GM23338 (cell line): ENCODE results near the gene URAD. TPM values are rescaled to one million over a fixed set of nuclear protein-coding genes. Genes with fewer than 3 reads are reported as not detected.

ENCODE experiments used
- ATAC-seq: fragments of 200-7000 bp; cut with Tn5 transposase; 3 replicates; pipeline ENCODE4 v1.9.1; 2020
- DNase-seq: peaks from one replicate; pipeline ENCODE4 v3.0.0-alpha.2; 2015; ENCODE audit warnings: low spot score
- H2AFZ ChIP-seq: fragments of 200-600 bp; sonication (generic); 2 replicates; pipeline ENCODE4 v1.8.0; 2016; ENCODE audit warnings: antibody characterized with exemption, mild to moderate bottlenecking, moderate library complexity
- H3F3A ChIP-seq: fragments of 200-600 bp; sonication (generic); replicated peaks from 2 replicates; pipeline ENCODE4 v1.8.0; 2017; ENCODE audit warnings: antibody characterized with exemption, mixed run types, low read depth
- H3K27ac ChIP-seq: fragments of 200-600 bp; sonication (generic); 2 replicates; pipeline ENCODE4 v1.6.1; 2016; ENCODE audit warnings: low read depth
- H3K27me3 ChIP-seq: fragments of 200-600 bp; sonication (generic); 2 replicates; pipeline ENCODE4 v1.8.0; 2016; ENCODE audit warnings: mild to moderate bottlenecking, mixed run types, moderate library complexity; ENCODE audit not compliant: insufficient read depth
- H3K36me3 ChIP-seq: fragments of 200-600 bp; sonication (generic); 2 replicates; pipeline ENCODE4 v1.8.0; 2016; ENCODE audit warnings: mild to moderate bottlenecking; ENCODE audit not compliant: insufficient read depth
- H3K4me1 ChIP-seq: fragments of 200-600 bp; sonication (generic); 2 replicates; pipeline ENCODE4 v1.8.0; 2016; ENCODE audit warnings: mild to moderate bottlenecking, moderate library complexity; ENCODE audit not compliant: insufficient read depth
- H3K4me2 ChIP-seq: fragments of 200-600 bp; sonication (generic); 2 replicates; pipeline ENCODE4 v1.7.1; 2017; ENCODE audit warnings: mixed run types
- H3K4me3 ChIP-seq: fragments of 200-600 bp; sonication (generic); 2 replicates; pipeline ENCODE4 v1.6.1; 2016; ENCODE audit warnings: mixed run types
- H3K79me2 ChIP-seq: fragments of 200-600 bp; sonication (generic); replicated peaks from 2 replicates; pipeline ENCODE4 v1.8.0; 2017; ENCODE audit warnings: mild to moderate bottlenecking; ENCODE audit not compliant: insufficient read depth
- H3K9me2 ChIP-seq: fragments of 200-600 bp; sonication (generic); 2 replicates; pipeline ENCODE4 v1.8.0; 2017; ENCODE audit not compliant: insufficient read depth
- H4K20me1 ChIP-seq: fragments of 200-600 bp; sonication (generic); replicated peaks from 2 replicates; pipeline ENCODE4 v1.8.0; 2017; ENCODE audit warnings: mild to moderate bottlenecking; ENCODE audit not compliant: insufficient read depth
- H3K27ac Mint-ChIP-seq: 2 replicates; pipeline ENCODE4 v1.8.0; 2020; ENCODE audit warnings: inconsistent platforms, mild to moderate bottlenecking, moderate library complexity, mixed read lengths
- H3K27me3 Mint-ChIP-seq: 3 replicates; pipeline ENCODE4 v1.8.0; 2022; ENCODE audit warnings: low read depth, mild to moderate bottlenecking, moderate library complexity, mixed read lengths, inconsistent platforms; ENCODE audit not compliant: insufficient read depth, poor library complexity
- H3K36me3 Mint-ChIP-seq: 3 replicates; pipeline ENCODE4 v1.8.0; 2021; ENCODE audit warnings: low read depth, mild to moderate bottlenecking, inconsistent platforms, moderate library complexity, mixed read lengths
- H3K4me1 Mint-ChIP-seq: 3 replicates; pipeline ENCODE4 v1.8.0; 2020; ENCODE audit warnings: mild to moderate bottlenecking, inconsistent platforms, mixed read lengths
- H3K4me3 Mint-ChIP-seq: 3 replicates; pipeline ENCODE4 v1.8.0; 2021; ENCODE audit warnings: moderate library complexity, mild to moderate bottlenecking, inconsistent platforms, mixed read lengths
- H3K9me3 Mint-ChIP-seq: 3 replicates; pipeline ENCODE4 v1.8.0; 2020; ENCODE audit warnings: moderate library complexity, mild to moderate bottlenecking, inconsistent platforms, mixed read lengths
- NANOG ChIP-seq: IDR thresholded peaks from 2 replicates; pipeline ENCODE4 v1.6.1; 2016; ENCODE audit warnings: antibody characterized with exemption, borderline replicate concordance
- STAT1 ChIP-seq: IDR thresholded peaks from one replicate; pipeline ENCODE4 v1.6.1; 2016; ENCODE audit warnings: antibody characterized with exemption; ENCODE audit not compliant: unreplicated experiment
- ZNF114 ChIP-seq: fragments of 250-450 bp; sonication (Bioruptor Pico); IDR thresholded peaks from 2 replicates; pipeline ENCODE4 v1.5.0; 2020; ENCODE audit warnings: mild to moderate bottlenecking, moderate library complexity
- ZNF331 ChIP-seq: fragments of 250-450 bp; sonication (Bioruptor Pico); IDR thresholded peaks from 2 replicates; pipeline ENCODE4 v1.5.0; 2020; ENCODE audit warnings: low read depth, mild to moderate bottlenecking, moderate library complexity
- polyA plus RNA-seq: library from polyadenylated mRNA; unstranded; fragments of >200 nt; fragmentation: Nextera tagmentation; extraction: Ambion mirVana; gene quantifications from 2 replicates; pipeline ENCODE4 v1.2.1, GENCODE V29; 2016
- total RNA-seq: library from RNA; depleted of rRNA; stranded (reverse); fragments of >200 nt; shearing (Covaris generic); gene quantifications from 2 replicates; pipeline ENCODE4 v1.2.3, GENCODE V29; 2014
- TF ChIP-seq, protein P1 (sequence below), 2 experiments: fragments of 200-600 bp in 1 of 2; sonication (generic) in 1 of 2; conservative IDR thresholded peaks; 2 replicates each; pipeline versions ENCODE4 v1.5.1 to v1.6.1; 2016 to 2017; ENCODE audit warnings: antibody characterized with exemption in 2 of 2, low read depth in 2 of 2, mild to moderate bottlenecking in 2 of 2, moderate library complexity in 1 of 2
- TF ChIP-seq, protein P2 (sequence below): fragments of 250-450 bp; sonication (Bioruptor Pico); IDR thresholded peaks from 2 replicates; pipeline ENCODE4 v1.5.0; 2020; ENCODE audit warnings: mild to moderate bottlenecking, moderate library complexity
- TF ChIP-seq, protein P3 (sequence below): IDR thresholded peaks from 2 replicates; pipeline ENCODE4 v1.6.1; 2016; ENCODE audit warnings: antibody characterized with exemption
- TF ChIP-seq, protein P4 (sequence below): IDR thresholded peaks from one replicate; pipeline ENCODE4 v1.6.1; 2018; ENCODE audit warnings: antibody characterized with exemption; ENCODE audit not compliant: unreplicated experiment

URAD gene
- total and polyA plus RNA-seq, 2 experiments from 2014 or later: not detected

DNA sequence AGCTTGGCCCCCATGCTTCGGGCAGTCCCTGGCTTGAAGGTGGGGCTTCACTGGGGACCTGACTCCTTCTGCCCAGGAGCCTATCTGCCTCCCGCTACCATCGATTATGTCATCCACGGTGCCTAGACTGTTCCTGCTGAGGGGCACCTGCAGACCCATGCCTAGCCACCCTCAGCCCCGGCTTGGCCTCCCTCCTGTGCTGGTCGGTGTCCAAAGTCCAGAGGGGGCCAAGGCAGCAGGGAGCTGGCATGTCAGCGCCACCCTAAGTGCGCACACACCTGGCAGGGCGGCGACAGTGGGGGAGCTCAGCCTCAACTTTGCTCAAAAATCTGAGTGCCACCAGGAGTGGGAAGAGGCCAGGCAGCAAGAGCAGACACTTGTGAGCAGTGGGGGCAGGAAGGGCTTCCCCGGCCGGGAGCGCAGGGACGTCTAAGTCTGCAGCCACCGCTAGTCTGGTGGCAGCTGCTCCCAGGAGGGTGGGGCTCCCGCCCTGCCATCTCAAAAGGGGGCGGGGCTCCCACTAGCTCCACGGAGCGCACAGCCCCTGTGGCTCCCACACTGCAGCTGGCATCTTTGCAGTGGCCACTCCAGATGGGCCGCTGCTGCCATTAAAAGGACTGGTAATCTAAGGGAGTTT, 13.5 kb upstream of the URAD start:
- no peaks in the 10 kb centered on the region for H3K27me3 ChIP-seq
- no peaks in the 10 kb centered on the region for H4K20me1 ChIP-seq
- no peak overlapping the region for H2AFZ ChIP-seq
- H3K27me3 Mint-ChIP-seq: peaks cover 3% of the 10 kb centered on the region
- TF ChIP-seq, protein P1, sequence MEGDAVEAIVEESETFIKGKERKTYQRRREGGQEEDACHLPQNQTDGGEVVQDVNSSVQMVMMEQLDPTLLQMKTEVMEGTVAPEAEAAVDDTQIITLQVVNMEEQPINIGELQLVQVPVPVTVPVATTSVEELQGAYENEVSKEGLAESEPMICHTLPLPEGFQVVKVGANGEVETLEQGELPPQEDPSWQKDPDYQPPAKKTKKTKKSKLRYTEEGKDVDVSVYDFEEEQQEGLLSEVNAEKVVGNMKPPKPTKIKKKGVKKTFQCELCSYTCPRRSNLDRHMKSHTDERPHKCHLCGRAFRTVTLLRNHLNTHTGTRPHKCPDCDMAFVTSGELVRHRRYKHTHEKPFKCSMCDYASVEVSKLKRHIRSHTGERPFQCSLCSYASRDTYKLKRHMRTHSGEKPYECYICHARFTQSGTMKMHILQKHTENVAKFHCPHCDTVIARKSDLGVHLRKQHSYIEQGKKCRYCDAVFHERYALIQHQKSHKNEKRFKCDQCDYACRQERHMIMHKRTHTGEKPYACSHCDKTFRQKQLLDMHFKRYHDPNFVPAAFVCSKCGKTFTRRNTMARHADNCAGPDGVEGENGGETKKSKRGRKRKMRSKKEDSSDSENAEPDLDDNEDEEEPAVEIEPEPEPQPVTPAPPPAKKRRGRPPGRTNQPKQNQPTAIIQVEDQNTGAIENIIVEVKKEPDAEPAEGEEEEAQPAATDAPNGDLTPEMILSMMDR (conservative IDR thresholded peaks at IDR 0.05; ENCODE audit: low read depth in 2 of 2): no peak
- TF ChIP-seq, protein P2, sequence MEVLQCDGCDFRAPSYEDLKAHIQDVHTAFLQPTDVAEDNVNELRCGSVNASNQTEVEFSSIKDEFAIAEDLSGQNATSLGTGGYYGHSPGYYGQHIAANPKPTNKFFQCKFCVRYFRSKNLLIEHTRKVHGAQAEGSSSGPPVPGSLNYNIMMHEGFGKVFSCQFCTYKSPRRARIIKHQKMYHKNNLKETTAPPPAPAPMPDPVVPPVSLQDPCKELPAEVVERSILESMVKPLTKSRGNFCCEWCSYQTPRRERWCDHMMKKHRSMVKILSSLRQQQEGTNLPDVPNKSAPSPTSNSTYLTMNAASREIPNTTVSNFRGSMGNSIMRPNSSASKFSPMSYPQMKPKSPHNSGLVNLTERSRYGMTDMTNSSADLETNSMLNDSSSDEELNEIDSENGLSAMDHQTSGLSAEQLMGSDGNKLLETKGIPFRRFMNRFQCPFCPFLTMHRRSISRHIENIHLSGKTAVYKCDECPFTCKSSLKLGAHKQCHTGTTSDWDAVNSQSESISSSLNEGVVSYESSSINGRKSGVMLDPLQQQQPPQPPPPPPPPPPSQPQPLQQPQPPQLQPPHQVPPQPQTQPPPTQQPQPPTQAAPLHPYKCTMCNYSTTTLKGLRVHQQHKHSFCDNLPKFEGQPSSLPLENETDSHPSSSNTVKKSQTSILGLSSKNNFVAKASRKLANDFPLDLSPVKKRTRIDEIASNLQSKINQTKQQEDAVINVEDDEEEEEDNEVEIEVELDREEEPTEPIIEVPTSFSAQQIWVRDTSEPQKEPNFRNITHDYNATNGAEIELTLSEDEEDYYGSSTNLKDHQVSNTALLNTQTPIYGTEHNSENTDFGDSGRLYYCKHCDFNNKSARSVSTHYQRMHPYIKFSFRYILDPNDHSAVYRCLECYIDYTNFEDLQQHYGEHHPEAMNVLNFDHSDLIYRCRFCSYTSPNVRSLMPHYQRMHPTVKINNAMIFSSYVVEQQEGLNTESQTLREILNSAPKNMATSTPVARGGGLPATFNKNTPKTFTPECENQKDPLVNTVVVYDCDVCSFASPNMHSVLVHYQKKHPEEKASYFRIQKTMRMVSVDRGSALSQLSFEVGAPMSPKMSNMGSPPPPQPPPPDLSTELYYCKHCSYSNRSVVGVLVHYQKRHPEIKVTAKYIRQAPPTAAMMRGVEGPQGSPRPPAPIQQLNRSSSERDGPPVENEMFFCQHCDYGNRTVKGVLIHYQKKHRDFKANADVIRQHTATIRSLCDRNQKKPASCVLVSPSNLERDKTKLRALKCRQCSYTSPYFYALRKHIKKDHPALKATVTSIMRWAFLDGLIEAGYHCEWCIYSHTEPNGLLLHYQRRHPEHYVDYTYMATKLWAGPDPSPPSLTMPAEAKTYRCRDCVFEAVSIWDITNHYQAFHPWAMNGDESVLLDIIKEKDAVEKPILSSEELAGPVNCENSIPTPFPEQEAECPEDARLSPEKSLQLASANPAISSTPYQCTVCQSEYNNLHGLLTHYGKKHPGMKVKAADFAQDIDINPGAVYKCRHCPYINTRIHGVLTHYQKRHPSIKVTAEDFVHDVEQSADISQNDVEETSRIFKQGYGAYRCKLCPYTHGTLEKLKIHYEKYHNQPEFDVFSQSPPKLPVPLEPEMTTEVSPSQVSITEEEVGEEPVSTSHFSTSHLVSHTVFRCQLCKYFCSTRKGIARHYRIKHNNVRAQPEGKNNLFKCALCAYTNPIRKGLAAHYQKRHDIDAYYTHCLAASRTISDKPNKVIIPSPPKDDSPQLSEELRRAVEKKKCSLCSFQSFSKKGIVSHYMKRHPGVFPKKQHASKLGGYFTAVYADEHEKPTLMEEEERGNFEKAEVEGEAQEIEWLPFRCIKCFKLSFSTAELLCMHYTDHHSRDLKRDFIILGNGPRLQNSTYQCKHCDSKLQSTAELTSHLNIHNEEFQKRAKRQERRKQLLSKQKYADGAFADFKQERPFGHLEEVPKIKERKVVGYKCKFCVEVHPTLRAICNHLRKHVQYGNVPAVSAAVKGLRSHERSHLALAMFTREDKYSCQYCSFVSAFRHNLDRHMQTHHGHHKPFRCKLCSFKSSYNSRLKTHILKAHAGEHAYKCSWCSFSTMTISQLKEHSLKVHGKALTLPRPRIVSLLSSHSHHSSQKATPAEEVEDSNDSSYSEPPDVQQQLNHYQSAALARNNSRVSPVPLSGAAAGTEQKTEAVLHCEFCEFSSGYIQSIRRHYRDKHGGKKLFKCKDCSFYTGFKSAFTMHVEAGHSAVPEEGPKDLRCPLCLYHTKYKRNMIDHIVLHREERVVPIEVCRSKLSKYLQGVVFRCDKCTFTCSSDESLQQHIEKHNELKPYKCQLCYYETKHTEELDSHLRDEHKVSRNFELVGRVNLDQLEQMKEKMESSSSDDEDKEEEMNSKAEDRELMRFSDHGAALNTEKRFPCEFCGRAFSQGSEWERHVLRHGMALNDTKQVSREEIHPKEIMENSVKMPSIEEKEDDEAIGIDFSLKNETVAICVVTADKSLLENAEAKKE (CRISPR knock-in tag): no peak
- TF ChIP-seq NANOG: no peak
- TF ChIP-seq, protein P3, sequence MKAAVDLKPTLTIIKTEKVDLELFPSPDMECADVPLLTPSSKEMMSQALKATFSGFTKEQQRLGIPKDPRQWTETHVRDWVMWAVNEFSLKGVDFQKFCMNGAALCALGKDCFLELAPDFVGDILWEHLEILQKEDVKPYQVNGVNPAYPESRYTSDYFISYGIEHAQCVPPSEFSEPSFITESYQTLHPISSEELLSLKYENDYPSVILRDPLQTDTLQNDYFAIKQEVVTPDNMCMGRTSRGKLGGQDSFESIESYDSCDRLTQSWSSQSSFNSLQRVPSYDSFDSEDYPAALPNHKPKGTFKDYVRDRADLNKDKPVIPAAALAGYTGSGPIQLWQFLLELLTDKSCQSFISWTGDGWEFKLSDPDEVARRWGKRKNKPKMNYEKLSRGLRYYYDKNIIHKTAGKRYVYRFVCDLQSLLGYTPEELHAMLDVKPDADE: no peak
- TF ChIP-seq, protein P4, sequence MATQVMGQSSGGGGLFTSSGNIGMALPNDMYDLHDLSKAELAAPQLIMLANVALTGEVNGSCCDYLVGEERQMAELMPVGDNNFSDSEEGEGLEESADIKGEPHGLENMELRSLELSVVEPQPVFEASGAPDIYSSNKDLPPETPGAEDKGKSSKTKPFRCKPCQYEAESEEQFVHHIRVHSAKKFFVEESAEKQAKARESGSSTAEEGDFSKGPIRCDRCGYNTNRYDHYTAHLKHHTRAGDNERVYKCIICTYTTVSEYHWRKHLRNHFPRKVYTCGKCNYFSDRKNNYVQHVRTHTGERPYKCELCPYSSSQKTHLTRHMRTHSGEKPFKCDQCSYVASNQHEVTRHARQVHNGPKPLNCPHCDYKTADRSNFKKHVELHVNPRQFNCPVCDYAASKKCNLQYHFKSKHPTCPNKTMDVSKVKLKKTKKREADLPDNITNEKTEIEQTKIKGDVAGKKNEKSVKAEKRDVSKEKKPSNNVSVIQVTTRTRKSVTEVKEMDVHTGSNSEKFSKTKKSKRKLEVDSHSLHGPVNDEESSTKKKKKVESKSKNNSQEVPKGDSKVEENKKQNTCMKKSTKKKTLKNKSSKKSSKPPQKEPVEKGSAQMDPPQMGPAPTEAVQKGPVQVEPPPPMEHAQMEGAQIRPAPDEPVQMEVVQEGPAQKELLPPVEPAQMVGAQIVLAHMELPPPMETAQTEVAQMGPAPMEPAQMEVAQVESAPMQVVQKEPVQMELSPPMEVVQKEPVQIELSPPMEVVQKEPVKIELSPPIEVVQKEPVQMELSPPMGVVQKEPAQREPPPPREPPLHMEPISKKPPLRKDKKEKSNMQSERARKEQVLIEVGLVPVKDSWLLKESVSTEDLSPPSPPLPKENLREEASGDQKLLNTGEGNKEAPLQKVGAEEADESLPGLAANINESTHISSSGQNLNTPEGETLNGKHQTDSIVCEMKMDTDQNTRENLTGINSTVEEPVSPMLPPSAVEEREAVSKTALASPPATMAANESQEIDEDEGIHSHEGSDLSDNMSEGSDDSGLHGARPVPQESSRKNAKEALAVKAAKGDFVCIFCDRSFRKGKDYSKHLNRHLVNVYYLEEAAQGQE: no peak
- no peak for TF ChIP-seq STAT1
- no peak for TF ChIP-seq ZNF331
- no peak for TF ChIP-seq ZNF114 (CRISPR knock-in tag)
- DNase-seq (no peak), ATAC-seq (no peak)
- H3K9me3 Mint-ChIP-seq: no peaks in the 10 kb centered on the region
- H3K79me2 ChIP-seq: no peaks in the 10 kb centered on the region
- no peak overlapping the region for H3K27ac ChIP-seq
- H3K4me1 ChIP-seq: no peaks in the 10 kb centered on the region; the same call in 1 of the 2 replicates
- H3K4me3 ChIP-seq: no peak overlapping the region
- no peaks in the 10 kb centered on the region for H3K36me3 ChIP-seq
- no peaks in the 10 kb centered on the region for H3K36me3 Mint-ChIP-seq
- peaks cover 9% of the 10 kb centered on the region for H3K4me1 Mint-ChIP-seq
- H3K27ac Mint-ChIP-seq: no peak overlapping the region
- H3K4me2 ChIP-seq: no peak overlapping the region
- no peaks in the 10 kb centered on the region; the same call in 1 of the 2 replicates for H3F3A ChIP-seq
- no peaks in the 10 kb centered on the region for H3K9me2 ChIP-seq
- H3K4me3 Mint-ChIP-seq: no peak overlapping the region
